T-helper 22 cell (primary cell): ENCODE data around the gene TRPM5.
A peak's percentile ranks its signal among the peaks of the same experiment; 100 is the strongest.

Experiments used
- DNase-seq: peaks from one replicate; pipeline ENCODE4 v3.0.0-alpha.2; 2020; ENCODE audit warnings: low read depth

Gene TRPM5

DNA sequence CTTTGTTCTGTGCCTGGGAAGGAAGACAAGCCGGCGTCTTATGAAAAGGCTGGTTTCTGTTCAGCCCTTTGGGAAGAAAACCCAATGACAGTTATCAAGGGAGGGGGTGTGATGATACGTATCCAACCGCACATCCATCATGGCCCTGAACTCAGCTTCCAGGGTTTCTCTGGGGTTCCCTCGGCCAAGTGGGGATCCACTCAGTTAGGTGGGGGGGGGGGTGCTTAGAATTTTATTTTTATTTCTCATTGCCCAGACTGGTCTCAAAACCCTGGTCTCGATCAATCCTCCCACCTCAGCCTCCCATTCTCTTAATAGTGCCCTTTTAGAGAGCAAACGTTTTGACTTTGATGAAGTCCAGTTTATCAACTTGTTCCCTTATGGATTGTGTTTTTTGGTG is 26.2 kb upstream of the TRPM5 start:
- DNase-seq: no peak

GRCh38 chr11:2468363-2469235 is 24.3 kb upstream of the TRPM5 start:
- DNase-seq: no peak

- DNase-seq: no peak
Measured at GRCh38 chr11:2467695-2468055, 23.4 kb upstream of the TRPM5 start.

GRCh38 chr11:2466869-2467694 is 22.8 kb upstream of the TRPM5 start:
- peak; percentile 27 for DNase-seq

DNA sequence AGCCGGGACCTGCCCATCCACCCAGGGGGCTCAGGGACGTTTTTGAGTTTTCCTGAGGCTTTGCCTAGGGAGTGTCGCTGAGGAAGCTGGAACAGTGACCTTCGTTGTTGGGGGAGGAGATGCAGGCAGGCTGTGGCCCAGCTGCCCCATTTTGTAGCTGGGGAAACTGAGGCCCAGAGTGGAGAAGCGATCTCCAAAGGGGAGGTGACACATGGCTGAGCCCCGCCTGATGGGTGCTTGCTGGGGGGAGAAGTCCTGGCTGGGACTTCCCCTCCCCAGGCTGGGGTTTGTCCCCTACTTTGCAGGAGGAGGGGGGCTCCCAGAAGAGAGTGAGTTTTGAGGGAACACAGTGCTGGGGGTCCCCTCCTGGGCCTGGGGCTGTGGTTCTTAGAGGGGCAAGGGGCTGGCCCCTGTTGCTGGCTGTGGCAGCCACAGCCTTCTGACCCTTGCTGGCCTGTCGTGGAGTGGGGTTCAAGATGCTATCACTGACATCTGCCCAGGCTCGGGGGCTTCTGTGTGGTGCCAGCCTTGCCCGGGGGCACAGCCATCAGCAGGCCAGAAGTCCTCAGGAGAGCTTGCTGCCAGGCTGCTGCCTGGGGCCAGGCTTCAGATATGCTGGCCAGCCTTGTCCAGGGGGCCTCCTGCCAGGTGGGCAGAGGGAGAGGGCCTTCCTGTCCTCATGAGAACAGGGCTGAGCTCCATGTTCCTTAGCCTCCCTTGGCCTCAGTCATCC is 21.9 kb upstream of the TRPM5 start:
- DNase-seq: no peak

DNA sequence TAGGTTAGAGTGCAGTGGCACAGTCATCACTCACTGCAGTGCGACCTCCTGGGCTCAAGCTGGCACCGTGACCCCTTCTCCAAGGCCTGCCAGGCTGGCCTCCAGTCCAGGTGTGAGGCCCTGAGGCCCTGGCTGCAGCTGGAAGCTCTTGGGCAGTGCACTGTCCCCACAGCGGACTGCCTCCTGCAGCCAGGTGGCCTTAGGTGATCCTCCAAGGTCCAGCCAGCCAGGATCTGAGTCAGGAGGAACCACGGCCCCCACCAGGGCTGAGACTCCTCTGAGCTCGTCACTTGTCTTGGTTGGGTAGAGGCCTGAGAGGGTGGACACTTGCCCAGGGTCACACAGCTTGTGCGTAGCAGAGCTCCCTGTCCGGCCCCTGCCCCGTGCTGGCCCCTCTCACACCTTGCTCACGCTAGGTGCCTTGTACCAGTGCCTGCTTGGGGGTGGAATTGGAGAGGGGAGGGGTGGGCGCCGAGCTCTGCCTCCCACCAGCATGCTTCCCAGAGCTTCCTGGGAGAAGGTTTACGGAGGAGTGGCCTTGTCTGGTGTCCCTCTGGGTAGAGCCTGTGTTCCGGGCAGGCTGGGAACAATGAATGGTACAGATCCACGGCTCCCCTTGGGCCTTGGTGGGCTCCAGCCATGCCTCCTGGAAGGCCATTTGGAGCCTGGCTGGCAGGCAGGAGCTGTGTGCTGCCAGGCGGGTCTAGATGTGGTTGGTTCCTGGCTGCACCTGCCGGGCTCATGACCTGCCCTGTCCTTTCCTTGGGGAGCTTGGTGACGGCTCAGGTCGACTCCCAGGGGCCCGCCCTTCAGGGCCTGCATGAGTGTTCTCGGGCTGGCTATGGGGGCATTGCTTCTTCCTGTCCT is 21.1 kb upstream of the TRPM5 start:
- DNase-seq: no peak

GRCh38 chr11:2464451-2465165 is 20.3 kb upstream of the TRPM5 start:
- no peak for DNase-seq

GRCh38 chr11:2463766-2464277 is 19.5 kb upstream of the TRPM5 start:
- no peak for DNase-seq

DNA sequence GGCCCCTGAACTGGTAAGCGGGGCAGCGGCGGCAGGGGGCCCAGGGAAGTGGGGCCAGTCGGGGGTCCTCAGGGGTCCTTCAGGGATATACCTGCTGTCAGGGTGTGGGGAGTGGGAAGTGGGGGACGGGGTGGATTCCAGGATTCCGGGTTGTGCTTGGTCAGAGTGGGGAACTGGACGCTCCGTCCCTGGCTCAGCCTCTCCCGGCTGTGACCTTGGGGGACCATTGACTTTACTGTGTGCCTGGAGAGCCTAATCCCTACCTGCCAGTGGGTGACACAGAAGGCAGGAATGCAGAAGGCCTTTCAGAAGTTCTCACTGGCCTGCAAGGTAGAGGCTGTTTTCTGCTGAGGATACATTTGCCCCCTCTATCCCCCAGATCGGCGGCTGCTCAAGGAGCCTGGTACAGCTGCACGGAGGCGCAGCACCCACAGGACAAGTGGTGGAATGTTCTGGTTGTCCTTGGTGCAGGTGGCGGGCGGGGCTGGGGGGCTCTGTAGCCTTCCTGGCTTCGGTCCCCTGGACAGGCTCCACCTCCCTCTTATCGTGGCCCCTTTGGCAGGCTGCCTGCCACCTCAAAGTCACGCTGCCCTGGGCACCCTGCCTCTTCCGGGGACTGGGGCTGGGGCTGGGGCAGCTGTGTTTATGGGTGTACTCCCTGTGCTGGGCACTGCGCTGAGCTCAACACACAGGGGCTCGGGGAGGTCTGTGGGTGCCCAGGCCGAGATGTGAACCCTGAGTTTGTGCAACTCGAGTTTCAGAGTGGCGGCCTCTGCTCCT is 18.9 kb upstream of the TRPM5 start:
- DNase-seq: no peak

DNA sequence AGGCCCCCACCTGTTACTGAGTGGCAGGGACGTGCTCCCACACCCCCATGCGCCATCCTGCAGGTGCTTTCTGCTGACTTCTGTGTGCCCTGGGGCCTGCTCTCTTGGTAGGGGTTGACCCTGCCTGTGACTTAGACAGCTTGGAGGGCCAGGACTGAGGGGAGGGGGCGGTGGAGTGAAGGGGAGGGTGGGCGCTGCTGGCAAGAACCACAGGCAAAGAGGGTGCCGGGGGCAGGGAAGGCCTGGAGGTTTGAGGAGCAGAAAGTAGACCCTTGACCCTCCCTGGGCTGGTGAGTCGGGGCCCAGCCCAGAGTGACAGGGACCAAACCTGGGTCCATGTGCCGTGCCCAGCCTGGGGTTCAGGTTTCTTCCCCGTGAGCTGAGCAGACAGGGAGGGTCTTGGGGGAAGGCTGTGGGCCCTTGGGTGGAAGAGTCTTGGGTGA is 18.2 kb upstream of the TRPM5 start:
- no peak for DNase-seq

- DNase-seq: no peak
Measured at GRCh38 chr11:2461956-2462542, 17.7 kb upstream of the TRPM5 start.

GRCh38 chr11:2461253-2461955 is 17.1 kb upstream of the TRPM5 start:
- no peak for DNase-seq

- no peak for DNase-seq
Measured at GRCh38 chr11:2460540-2461252, 16.4 kb upstream of the TRPM5 start.

DNA sequence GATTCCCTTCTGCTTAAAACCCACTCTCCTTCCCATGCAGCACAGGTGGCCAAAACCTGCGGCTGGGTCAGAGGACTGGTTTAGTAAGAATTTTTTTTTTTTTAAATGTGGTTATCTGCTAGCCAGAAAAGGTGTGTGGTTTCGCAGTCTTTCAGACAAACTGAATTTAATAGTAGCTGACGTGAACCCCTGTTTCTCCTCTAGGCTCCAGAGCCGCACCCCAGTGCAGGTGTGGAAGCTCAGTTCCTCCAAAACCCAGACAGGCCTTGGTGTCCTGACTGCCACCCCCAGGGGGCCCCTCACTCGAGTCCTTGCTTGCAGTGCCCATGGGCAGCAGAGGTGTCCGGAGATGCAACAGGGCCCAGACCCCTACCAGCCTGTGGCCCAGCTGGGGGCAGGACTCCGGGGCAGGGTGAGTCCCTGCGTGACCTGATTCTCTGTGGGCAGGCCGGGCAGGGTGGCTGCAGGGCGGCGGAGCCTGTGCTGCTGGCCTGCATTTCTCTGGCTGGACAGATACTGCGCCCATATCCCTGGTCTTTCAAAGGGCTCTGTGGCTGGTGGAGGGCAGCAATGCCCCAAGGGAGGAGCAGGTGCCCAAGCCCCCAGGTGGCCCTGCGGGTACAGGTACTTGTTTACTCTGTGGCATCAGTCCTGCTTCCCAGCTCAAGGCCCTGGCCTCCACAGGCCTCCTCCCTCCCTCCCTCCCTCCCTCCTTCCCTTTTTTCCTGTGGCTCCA is 15.7 kb upstream of the TRPM5 start:
- no peak for DNase-seq

DNA sequence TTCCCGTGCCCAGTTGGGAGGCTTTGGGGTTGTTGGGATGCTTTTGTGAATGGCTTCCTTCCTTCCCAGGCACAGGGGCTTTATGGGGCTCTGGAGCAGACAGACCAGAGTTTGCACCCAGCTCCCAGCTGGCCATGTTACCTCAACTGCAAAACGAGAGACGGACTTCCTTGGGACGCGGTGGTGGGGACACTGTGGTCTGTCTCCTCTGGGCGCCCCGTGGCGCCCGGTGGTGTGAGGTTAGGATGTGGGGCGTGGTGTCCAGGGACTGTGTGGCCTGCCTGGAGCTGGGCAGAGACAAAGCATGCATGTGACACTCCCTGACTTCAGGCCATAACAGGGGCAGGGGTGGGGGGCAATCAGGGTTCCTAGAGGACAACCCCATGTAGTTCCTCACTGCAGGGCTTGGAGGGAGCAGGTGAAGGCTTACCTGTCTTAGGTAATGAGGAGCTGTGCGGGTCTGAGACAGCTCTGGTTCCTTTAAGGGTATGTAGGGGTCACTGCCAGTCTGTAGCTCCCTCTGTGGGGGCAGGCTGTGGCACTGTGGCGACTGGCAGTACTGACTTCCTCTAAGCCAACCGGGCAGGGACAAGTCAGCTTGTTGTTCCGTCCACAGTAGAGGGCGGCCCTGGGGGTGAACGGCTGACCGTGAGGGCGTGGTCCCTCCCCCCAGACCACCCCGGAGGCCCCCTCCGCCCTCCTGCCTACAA is 14.9 kb upstream of the TRPM5 start:
- DNase-seq: no peak

GRCh38 chr11:2458321-2458720 is 14.0 kb upstream of the TRPM5 start:
- DNase-seq: no peak

GRCh38 chr11:2453436-2453835 is 9.1 kb upstream of the TRPM5 start:
- no peak for DNase-seq
